Neuronal stem cell (in vitro differentiated cells): Measurements from ENCODE around the gene DPYSL5.

Source experiments
- DNase-seq: peaks from one replicate; pipeline ENCODE4 v3.0.0-alpha.2; 2013; ENCODE audit warnings: low spot score
- H2AFZ ChIP-seq: one replicate; pipeline ENCODE4 v1.6.1; 2013; ENCODE audit warnings: mild to moderate bottlenecking, low read length, inconsistent platforms
- H2AK5ac ChIP-seq: 2 replicates; pipeline ENCODE4 v1.6.1; 2013; ENCODE audit warnings: low read depth, mild to moderate bottlenecking, inconsistent platforms, low read length, moderate library complexity, mixed read lengths
- H2BK120ac ChIP-seq: 2 replicates; pipeline ENCODE4 v1.6.1; 2013; ENCODE audit warnings: low read depth, mild to moderate bottlenecking, inconsistent platforms, low read length, moderate library complexity, mixed read lengths
- H2BK12ac ChIP-seq: one replicate; pipeline ENCODE4 v1.6.1; 2013; ENCODE audit warnings: low read length, inconsistent platforms
- H2BK15ac ChIP-seq: 2 replicates; pipeline ENCODE4 v1.6.1; 2013; ENCODE audit warnings: mild to moderate bottlenecking, low read length, inconsistent platforms, mixed read lengths
- H2BK5ac ChIP-seq: one replicate; pipeline ENCODE4 v1.6.1; 2013; ENCODE audit warnings: inconsistent platforms, mild to moderate bottlenecking, low read length, moderate library complexity
- H3K14ac ChIP-seq: one replicate; pipeline ENCODE4 v1.6.1; 2013; ENCODE audit warnings: low read length, inconsistent platforms
- H3K18ac ChIP-seq: 2 replicates; pipeline ENCODE4 v1.6.1; 2013; ENCODE audit warnings: low read length, inconsistent platforms
- H3K23ac ChIP-seq: 2 replicates; pipeline ENCODE4 v1.6.1; 2013; ENCODE audit warnings: low read depth, mild to moderate bottlenecking, mixed read lengths, low read length, inconsistent platforms; ENCODE audit not compliant: poor library complexity
- H3K27ac ChIP-seq: replicated peaks from 3 replicates; pipeline ENCODE4 v1.5.1; 2013; ENCODE audit warnings: low read length, inconsistent platforms
- H3K27me3 ChIP-seq, 3 experiments: 2 replicates each; pipeline ENCODE4 v1.6.1; 2013; ENCODE audit warnings: low read length in 3 of 3, mild to moderate bottlenecking in 2 of 3, inconsistent platforms in 1 of 3, low read depth in 1 of 3, mixed read lengths in 1 of 3, moderate library complexity in 1 of 3; ENCODE audit not compliant: control insufficient read depth in 3 of 3, insufficient read depth in 3 of 3
- H3K36me3 ChIP-seq, 2 donors: replicated peaks in 1 of 2; 2 replicates each; pipeline ENCODE4 v1.6.1; 2013; ENCODE audit warnings: low read length in 2 of 2; ENCODE audit not compliant: control insufficient read depth in 2 of 2, insufficient read depth in 2 of 2
- H3K4ac ChIP-seq: 2 replicates; pipeline ENCODE4 v1.6.1; 2013; ENCODE audit warnings: inconsistent platforms, mild to moderate bottlenecking, low read length, moderate library complexity
- H3K4me1 ChIP-seq, 2 donors: 1 replicate in 1 of 2; 2 replicates in 1 of 2; pipeline ENCODE4 v1.6.1; 2013; ENCODE audit warnings: low read length in 2 of 2, low read depth in 1 of 2; ENCODE audit not compliant: control insufficient read depth in 2 of 2, insufficient read depth in 1 of 2
- H3K4me2 ChIP-seq: one replicate; pipeline ENCODE4 v1.6.1; 2013; ENCODE audit warnings: mild to moderate bottlenecking, low read length, inconsistent platforms; ENCODE audit not compliant: insufficient read depth, poor library complexity, severe bottlenecking
- H3K4me3 ChIP-seq, 2 donors: 2 replicates each; pipeline ENCODE4 v1.5.1; 2013; ENCODE audit warnings: low read length in 2 of 2, mild to moderate bottlenecking in 2 of 2, inconsistent platforms in 1 of 2, moderate library complexity in 1 of 2
- H3K79me1 ChIP-seq: one replicate; pipeline ENCODE4 v1.6.1; 2013; ENCODE audit warnings: low read depth, mild to moderate bottlenecking, inconsistent platforms, low read length, moderate library complexity
- H3K9ac ChIP-seq: one replicate; pipeline ENCODE4 v1.6.1; 2013; ENCODE audit warnings: mild to moderate bottlenecking, low read depth, low read length, inconsistent platforms; ENCODE audit not compliant: poor library complexity
- H3K9me3 ChIP-seq, 2 donors: replicated peaks in 1 of 2; 2 replicates each; pipeline versions ENCODE3 to v1.6.1; 2013; ENCODE audit warnings: low read length in 2 of 2, mild to moderate bottlenecking in 2 of 2, inconsistent platforms in 1 of 2, low read depth in 1 of 2, mixed read lengths in 1 of 2, moderate library complexity in 1 of 2; ENCODE audit not compliant: control insufficient read depth in 2 of 2, insufficient read depth in 1 of 2
- H4K8ac ChIP-seq: one replicate; pipeline ENCODE4 v1.6.1; 2013; ENCODE audit warnings: low read depth, mild to moderate bottlenecking, inconsistent platforms, low read length, moderate library complexity
- H4K91ac ChIP-seq: one replicate; pipeline ENCODE4 v1.6.1; 2013; ENCODE audit warnings: low read length, low read depth, mild to moderate bottlenecking, inconsistent platforms; ENCODE audit not compliant: poor library complexity
- WGBS, 2 donors: extraction: QIAGEN DNeasy Blood & Tissue Kit; methylation state at CpG; one replicate each; pipeline ENCODE4 v1.1.7; 2013; ENCODE audit warnings: missing lambda C conversion rate in 2 of 2, mixed read lengths in 1 of 2; ENCODE audit not compliant: insufficient read length in 2 of 2, insufficient replicate concordance in 1 of 2; ENCODE audit errors: extremely low coverage in 2 of 2; 5-methylcytosine and 5-hydroxymethylcytosine counted together

The DPYSL5 gene

DNA sequence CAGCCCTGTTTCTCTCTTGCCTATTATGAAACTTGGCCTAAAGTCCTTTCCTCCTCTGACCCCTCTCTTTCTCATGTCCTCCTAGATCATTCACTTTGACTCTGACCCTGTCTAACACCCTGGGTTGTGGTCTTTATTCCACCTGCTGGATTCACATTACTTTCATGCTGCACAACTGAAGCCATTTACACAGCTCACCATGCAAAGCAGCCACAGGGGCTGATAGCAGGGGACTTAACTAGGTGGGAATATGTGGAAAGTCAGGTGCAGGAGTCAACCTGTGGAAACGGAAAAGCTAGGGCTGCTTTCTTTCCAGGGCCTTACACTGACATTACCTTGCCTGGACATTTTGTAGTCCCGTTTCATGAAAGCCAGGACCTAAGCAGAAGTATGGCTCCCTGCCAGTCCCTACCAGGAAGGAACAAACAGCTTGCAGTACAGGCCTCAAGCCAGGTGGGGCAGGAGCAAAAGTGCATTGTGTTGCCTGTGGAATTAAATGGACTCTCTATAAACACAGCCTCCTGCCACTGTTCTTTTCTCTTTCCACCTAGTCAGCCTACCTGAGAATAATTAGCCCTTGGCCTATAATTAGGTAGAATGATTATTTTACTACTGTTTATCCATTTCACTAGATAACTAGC, 134.3 kb downstream of the DPYSL5 start:
- no peak overlapping the region for H3K4me3 ChIP-seq
- H3K4ac ChIP-seq = no peak overlapping the region
- H3K9ac ChIP-seq = no peak overlapping the region
- H3K18ac ChIP-seq = no peak overlapping the region
- H2BK15ac ChIP-seq = no peak overlapping the region
- DNase-seq = no peak
- H3K36me3 ChIP-seq = no peaks in the 10 kb centered on the region
- H4K8ac ChIP-seq = no peak overlapping the region
- no CpG with 5 or more reads among the region's 2 CpGs for WGBS, 2 donors
- no peak overlapping the region for H2BK12ac ChIP-seq
- no peak overlapping the region for H4K91ac ChIP-seq
- H3K9me3 ChIP-seq = no peaks in the 10 kb centered on the region
- no peak overlapping the region for H3K27ac ChIP-seq
- no peak overlapping the region for H2BK5ac ChIP-seq
- no peak overlapping the region for H2AFZ ChIP-seq
- no peaks in the 10 kb centered on the region for H3K79me1 ChIP-seq
- H3K23ac ChIP-seq = no peak overlapping the region
- no peak overlapping the region for H3K14ac ChIP-seq
- no peak overlapping the region for H2AK5ac ChIP-seq
- H2BK120ac ChIP-seq = no peak overlapping the region
- H3K4me2 ChIP-seq = no peak overlapping the region
- no peaks in the 10 kb centered on the region for H3K4me1 ChIP-seq
- H3K27me3 ChIP-seq = no peaks in the 10 kb centered on the region

DNA sequence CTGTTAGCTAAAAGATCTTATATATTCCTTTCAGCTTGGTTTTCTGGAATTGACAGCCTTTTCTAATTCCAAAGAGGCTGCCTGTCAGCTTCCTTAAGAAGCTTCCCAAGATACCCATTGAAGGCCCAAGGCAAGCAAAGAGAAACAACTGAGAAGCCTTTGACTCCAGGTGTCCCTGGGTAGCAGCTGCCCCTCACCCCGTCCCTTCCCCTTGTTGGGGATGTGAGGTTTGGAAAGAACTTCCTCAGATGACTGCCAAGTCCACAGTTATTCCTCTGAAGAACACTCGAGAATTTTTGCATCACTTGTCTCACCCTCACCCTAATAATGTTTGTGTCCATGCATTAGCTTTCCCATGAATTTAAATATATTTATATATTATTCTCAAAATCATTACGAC, 135.8 kb downstream of the DPYSL5 start:
- Histone ChIP-seq H2AFZ (no peak overlapping the region), H3K9me3 (no peaks in the 10 kb centered on the region), H4K8ac (no peak overlapping the region), H2AK5ac (no peak overlapping the region), H3K4me1 (peaks cover 0 to 2% of the 10 kb centered on the region in 2 donors), H3K36me3 (no peaks in the 10 kb centered on the region), H3K18ac (no peak overlapping the region), H3K9ac (no peak overlapping the region), H4K91ac (no peak overlapping the region), H3K27me3 (no peaks in the 10 kb centered on the region), H3K79me1 (no peaks in the 10 kb centered on the region), H2BK120ac (no peak overlapping the region), H2BK12ac (no peak overlapping the region), H2BK15ac (no peak overlapping the region), H2BK5ac (no peak overlapping the region), H3K4ac (no peak overlapping the region), H3K27ac (no peak overlapping the region), H3K4me3 (no peak overlapping the region), H3K4me2 (no peak overlapping the region), H3K14ac (no peak overlapping the region), H3K23ac (no peak overlapping the region)
- DNase-seq = no peak
- WGBS, 2 donors = no CpG with 5 or more reads among the region's 3 CpGs

DNA sequence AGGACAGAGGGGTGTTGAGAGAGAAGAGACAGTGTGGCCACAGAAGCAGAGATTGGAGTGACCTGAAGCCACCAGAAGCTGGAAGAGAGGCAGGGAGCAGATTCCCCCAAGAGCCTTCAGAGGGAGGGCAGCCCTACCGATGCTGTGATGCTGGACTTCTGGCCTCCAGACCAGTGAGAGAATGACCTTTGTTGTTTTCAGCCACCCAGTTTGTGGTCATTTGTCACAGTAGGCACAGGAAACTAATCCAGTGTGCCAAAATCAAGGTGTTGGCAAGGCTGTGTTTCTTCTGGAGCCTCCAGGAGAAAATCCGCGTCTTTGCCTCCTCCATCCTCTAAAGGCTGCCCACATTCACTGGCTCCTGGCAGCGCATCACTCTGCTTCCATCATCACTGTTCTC, 137.9 kb downstream of the DPYSL5 start:
- H3K79me1 ChIP-seq = no peaks in the 10 kb centered on the region
- no peak for DNase-seq
- H2BK15ac ChIP-seq = no peak overlapping the region
- no peak overlapping the region for H2AK5ac ChIP-seq
- no peak overlapping the region for H4K8ac ChIP-seq
- H3K27ac ChIP-seq = no peak overlapping the region
- no CpG with 5 or more reads among the region's 4 CpGs for WGBS, 2 donors
- H3K9ac ChIP-seq = no peak overlapping the region
- H4K91ac ChIP-seq = no peak overlapping the region
- H2BK12ac ChIP-seq = no peak overlapping the region
- no peak overlapping the region for H2AFZ ChIP-seq
- no peaks in the 10 kb centered on the region for H3K27me3 ChIP-seq
- H3K4me3 ChIP-seq = no peak overlapping the region
- no peak overlapping the region for H3K4ac ChIP-seq
- H2BK5ac ChIP-seq = no peak overlapping the region
- H3K4me2 ChIP-seq = no peak overlapping the region
- H3K14ac ChIP-seq = no peak overlapping the region
- H2BK120ac ChIP-seq = no peak overlapping the region
- H3K36me3 ChIP-seq = no peaks in the 10 kb centered on the region
- peaks cover 0 to 2% of the 10 kb centered on the region in 2 donors for H3K4me1 ChIP-seq
- H3K9me3 ChIP-seq = no peaks in the 10 kb centered on the region
- H3K23ac ChIP-seq = no peak overlapping the region
- no peak overlapping the region for H3K18ac ChIP-seq

DNA sequence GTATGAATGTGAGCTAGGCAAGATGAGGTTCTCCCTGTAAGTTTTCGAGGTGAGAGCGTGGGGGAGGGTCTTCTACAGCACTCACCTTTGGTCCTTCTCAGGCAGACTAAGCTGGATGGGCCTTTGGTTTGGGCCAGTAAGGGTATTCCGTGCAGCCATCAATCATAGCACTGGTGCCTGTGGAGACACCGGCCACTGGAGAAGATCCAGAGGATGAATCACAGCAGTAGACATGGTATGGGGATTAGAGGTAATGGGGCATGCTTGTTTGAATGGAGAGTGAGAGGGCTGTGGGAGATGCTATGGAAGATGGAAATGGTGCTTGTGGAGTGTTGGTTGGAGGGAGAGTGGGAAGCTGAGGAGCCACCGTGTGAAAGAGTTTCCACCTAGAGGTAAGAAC, 138.6 kb downstream of the DPYSL5 start:
- DNase-seq = no peak
- Histone ChIP-seq H4K91ac (no peak overlapping the region), H3K27me3 (no peaks in the 10 kb centered on the region), H3K9ac (no peak overlapping the region), H3K4ac (no peak overlapping the region), H2AFZ (no peak overlapping the region), H3K14ac (no peak overlapping the region), H3K23ac (no peak overlapping the region), H2BK5ac (no peak overlapping the region), H3K27ac (no peak overlapping the region), H3K4me2 (no peak overlapping the region), H3K18ac (no peak overlapping the region), H3K79me1 (no peaks in the 10 kb centered on the region), H4K8ac (no peak overlapping the region), H3K4me3 (no peak overlapping the region), H2AK5ac (no peak overlapping the region), H2BK12ac (no peak overlapping the region), H2BK15ac (no peak overlapping the region), H3K36me3 (no peaks in the 10 kb centered on the region), H3K9me3 (no peaks in the 10 kb centered on the region), H2BK120ac (no peak overlapping the region), H3K4me1 (peaks cover 0 to 2% of the 10 kb centered on the region in 2 donors)
- no CpG with 5 or more reads among the region's 5 CpGs for WGBS, 2 donors
